Duodenal mucosa (tissue), 2 donors: ENCODE measurements around the gene SH3BP2.

Source experiments
- H3K27ac ChIP-seq: one replicate; pipeline ENCODE4 v1.7.0; 2013; ENCODE audit warnings: low read depth, low read length
- H3K27me3 ChIP-seq, 2 donors: one replicate each; pipeline ENCODE4 v1.7.0; 2013; ENCODE audit warnings: low read length in 2 of 2, control low read depth in 1 of 2; ENCODE audit not compliant: insufficient read depth in 2 of 2, control insufficient read depth in 1 of 2
- H3K36me3 ChIP-seq, 2 donors: one replicate each; pipeline ENCODE4 v1.7.0; 2013; ENCODE audit warnings: low read length in 2 of 2, control low read depth in 1 of 2; ENCODE audit not compliant: insufficient read depth in 2 of 2, control insufficient read depth in 1 of 2
- H3K4me1 ChIP-seq, 2 donors: one replicate each; pipeline ENCODE4 v1.7.0; 2013; ENCODE audit warnings: low read length in 2 of 2, control low read depth in 1 of 2; ENCODE audit not compliant: insufficient read depth in 2 of 2, control insufficient read depth in 1 of 2
- H3K4me3 ChIP-seq, 2 donors: one replicate each; pipeline ENCODE4 v1.7.0; 2013; ENCODE audit warnings: low read length in 2 of 2, low read depth in 1 of 2
- H3K9ac ChIP-seq, 2 donors: one replicate each; pipeline ENCODE4 v1.7.0; 2013; ENCODE audit warnings: low read length in 2 of 2, low read depth in 1 of 2
- H3K9me3 ChIP-seq, 2 donors: one replicate each; pipeline ENCODE4 v1.7.0; 2013; ENCODE audit warnings: low read length in 2 of 2, control low read depth in 1 of 2; ENCODE audit not compliant: control insufficient read depth in 1 of 2

The SH3BP2 gene

GRCh38 chr4:2859514-2859913 lies 66.6 kb downstream of the SH3BP2 start:
- peaks cover 64 to 74% of the 10 kb centered on the region in 2 donors for H3K4me1 ChIP-seq

DNA sequence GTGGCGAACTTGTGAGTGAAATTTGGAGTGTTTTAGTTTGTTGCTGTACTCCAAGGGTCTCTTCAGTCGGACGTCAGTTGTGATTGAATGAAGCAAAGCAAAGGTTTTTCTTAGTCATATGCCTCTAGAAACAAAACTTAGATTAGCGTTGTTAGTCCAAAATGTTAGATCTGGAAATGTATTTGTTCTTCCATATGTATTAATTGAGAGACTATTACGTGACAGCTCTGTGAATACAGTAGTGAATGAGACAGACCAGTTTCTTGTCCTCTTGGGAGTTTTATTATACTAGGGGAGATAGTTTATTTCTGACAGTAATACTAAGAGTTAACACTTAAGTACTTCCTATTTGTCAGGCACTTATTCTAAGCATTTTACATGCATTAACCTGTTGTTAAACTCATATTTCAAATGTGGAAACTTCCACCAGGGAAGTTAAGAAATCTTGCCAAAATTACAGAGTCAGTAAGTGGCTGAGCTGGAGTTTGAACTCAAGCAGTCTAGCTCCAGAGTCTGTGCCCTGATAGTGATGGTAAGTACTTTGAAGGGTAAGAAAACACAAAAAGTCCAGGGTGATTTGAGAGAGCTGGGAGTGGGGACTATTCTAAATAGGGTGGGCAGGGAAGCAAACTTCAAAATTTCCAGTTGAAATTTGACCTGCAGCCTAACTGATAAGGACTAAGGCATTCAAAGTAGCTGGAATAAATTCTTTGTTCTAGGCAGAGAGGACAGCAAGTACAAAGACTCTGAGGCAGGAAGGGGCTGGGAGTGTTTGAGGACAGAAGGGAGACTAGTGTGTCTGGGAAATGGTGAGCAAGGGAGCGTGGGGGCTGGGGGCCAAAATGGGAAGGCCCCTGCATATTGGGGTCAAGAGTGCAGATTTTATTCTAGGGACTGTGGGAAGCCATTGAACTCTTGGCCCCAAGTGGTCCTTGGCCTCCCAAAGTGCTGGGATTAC lies 67.8 kb downstream of the SH3BP2 start:
- Histone ChIP-seq H3K4me3 (no peak overlapping the region), H3K4me1 (peaks cover 69 to 71% of the 10 kb centered on the region in 2 donors)

More at GRCh38 chr4:2859514-2859913, 66.6 kb downstream of the SH3BP2 start:
- Histone ChIP-seq H3K9ac (no peak overlapping the region), H3K27ac (no peak overlapping the region), H3K9me3 (no peaks in the 10 kb centered on the region), H3K36me3 (peaks cover 0 to 7% of the 10 kb centered on the region in 2 donors), H3K27me3 (no peaks in the 10 kb centered on the region), H3K4me3 (no peak overlapping the region)

DNA sequence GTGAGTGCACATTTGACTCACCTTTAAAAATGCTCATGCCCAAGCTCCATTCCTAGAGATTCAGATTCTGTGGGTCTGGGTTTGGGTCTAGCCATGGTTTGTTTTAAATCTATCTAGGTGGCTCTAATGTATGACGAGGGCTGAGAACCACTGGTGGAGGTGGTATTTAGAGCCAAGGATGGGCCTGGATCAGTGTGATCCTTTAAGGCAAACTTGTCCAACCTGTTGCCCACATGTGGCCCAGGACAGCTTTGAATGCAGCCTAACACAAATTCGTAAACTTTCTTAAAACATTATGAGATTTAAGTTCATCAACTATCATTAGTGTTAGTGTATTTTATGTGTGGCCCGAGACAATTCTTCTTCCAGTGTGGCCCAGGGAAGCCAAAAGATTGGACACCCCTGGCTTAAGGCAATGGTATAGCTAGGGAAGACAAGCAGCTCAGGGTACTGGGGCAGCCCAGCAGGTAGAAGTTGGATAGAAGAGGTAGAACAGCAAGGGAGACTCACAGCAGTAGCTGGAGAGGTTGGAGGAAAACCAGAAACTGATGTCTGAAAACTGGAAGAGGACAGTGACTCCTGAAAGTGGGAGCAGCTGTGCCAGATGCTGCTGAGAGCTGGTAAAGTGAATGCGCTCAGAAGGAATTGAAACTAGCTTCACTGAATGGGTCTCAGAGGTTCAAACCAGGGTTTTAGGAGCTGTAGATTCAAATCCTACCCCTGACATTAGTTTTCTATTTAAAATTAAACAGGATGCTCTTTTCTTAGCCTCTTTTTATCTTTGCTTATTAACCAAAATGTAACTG lies 68.9 kb downstream of the SH3BP2 start:
- no peaks in the 10 kb centered on the region for H3K36me3 ChIP-seq
- H3K4me3 ChIP-seq: no peak overlapping the region
- H3K9me3 ChIP-seq: no peaks in the 10 kb centered on the region
- H3K27ac ChIP-seq: no peak overlapping the region
- H3K4me1 ChIP-seq: peaks cover 72 to 73% of the 10 kb centered on the region in 2 donors
- H3K9ac ChIP-seq: no peak overlapping the region
- no peaks in the 10 kb centered on the region for H3K27me3 ChIP-seq

More for the DNA sequence above, 67.8 kb downstream of the SH3BP2 start:
- Histone ChIP-seq H3K27ac (no peak overlapping the region), H3K36me3 (no peaks in the 10 kb centered on the region), H3K9me3 (no peaks in the 10 kb centered on the region), H3K27me3 (no peaks in the 10 kb centered on the region), H3K9ac (no peak overlapping the region)

GRCh38 chr4:2862528-2862927 lies 69.6 kb downstream of the SH3BP2 start:
- H3K36me3 ChIP-seq: no peaks in the 10 kb centered on the region
- peaks cover 75 to 76% of the 10 kb centered on the region in 2 donors for H3K4me1 ChIP-seq
- no peaks in the 10 kb centered on the region for H3K27me3 ChIP-seq
- H3K4me3 ChIP-seq: no peak overlapping the region
- no peaks in the 10 kb centered on the region for H3K9me3 ChIP-seq
- H3K9ac ChIP-seq: no peak overlapping the region
- H3K27ac ChIP-seq: no peak overlapping the region

DNA sequence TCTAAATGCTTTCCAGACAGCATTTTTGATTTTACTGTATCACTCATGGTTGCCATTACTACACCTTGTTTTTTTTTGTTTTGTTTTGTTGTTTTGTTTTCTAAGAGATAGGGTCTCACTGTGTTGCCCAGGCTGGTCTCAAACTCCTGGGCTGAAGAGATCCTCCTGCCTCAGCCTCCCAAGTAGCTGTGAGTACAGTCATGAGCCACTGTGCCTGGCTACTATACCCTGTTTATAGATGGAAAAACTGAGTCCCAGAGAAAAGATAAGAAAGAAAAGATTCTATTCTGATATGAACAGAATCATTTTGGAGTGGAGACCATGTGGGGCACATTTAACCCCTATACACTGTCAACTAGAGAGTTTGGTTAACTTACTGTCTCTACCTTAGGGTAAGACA lies 70.8 kb downstream of the SH3BP2 start:
- Histone ChIP-seq H3K36me3 (no peaks in the 10 kb centered on the region), H3K27me3 (no peaks in the 10 kb centered on the region), H3K4me1 (peaks cover 75 to 76% of the 10 kb centered on the region in 2 donors), H3K4me3 (no peak overlapping the region), H3K27ac (no peak overlapping the region), H3K9ac (no peak overlapping the region), H3K9me3 (no peaks in the 10 kb centered on the region)

DNA sequence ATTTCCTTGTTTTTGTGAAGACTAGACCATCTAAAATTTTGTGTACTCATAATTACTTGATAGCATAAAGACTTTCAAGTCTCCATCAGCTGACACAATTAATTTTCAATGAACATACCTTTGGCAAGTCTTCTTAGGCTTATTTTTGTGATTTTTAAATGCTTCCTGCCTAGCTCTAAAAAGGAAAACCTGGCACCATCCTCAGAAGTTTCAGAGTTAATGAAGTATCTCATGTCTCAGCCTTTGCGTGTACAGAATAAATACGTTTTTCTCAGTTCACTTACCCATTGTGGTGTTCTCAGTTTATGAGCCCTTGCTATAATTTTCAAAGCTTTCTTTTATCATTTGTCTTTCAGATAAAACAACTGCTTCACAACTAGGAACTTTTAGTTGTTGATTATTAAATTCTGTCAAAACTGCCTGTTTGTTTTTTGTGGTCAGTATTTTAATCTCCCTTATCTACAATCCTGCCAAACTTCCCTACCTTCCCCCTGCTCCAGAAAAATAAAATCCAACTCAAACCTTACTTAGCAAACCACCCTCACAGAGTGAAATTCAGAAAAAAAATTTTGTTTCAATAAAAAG lies 72.4 kb downstream of the SH3BP2 start:
- H3K36me3 ChIP-seq: no peaks in the 10 kb centered on the region
- H3K27me3 ChIP-seq: no peaks in the 10 kb centered on the region
- H3K27ac ChIP-seq: no peak overlapping the region
- no peak overlapping the region for H3K9ac ChIP-seq
- H3K4me1 ChIP-seq: peaks cover 76 to 79% of the 10 kb centered on the region in 2 donors
- H3K9me3 ChIP-seq: no peaks in the 10 kb centered on the region
- H3K4me3 ChIP-seq: no peak overlapping the region

DNA sequence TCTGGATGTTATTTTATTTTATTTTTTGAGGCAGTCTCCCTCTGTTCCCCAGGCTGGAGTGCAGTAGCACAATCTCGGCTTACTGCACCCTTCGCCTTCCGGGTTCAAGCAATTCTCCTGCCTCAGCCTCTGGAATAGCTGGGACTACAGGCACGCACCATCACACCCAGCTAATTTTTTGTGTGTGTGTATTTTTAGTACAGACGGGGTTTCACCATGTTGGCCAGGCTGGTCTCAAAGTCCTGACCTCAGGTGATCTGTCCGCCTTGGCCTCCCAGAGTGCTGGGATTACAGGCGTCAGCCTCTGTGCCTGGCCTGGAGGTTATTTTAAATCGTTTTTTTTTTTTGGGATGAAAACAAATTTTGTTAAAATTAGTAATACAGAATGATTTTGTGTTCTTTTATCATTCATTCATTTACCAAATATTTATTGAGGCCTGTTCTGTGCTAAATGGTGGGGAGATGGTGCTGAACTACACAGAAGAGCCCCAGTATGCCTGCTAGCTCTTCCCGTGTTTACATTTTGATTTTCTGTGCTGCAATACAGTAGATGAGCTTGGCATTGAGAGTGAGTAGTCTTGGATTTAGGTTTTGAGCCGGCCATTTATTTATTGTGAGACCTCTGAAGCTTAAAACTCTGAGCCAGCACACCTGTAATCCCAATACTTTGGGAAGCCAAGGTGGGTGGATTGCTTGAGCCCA lies 73.4 kb downstream of the SH3BP2 start:
- no peak overlapping the region for H3K4me3 ChIP-seq
- no peaks in the 10 kb centered on the region for H3K27me3 ChIP-seq
- no peak overlapping the region for H3K27ac ChIP-seq
- H3K9ac ChIP-seq: no peak overlapping the region
- H3K4me1 ChIP-seq: peaks cover 71 to 73% of the 10 kb centered on the region in 2 donors
- H3K9me3 ChIP-seq: no peaks in the 10 kb centered on the region
- H3K36me3 ChIP-seq: no peaks in the 10 kb centered on the region

- H3K36me3 ChIP-seq: no peaks in the 10 kb centered on the region
- no peak overlapping the region for H3K27ac ChIP-seq
- peaks cover 69 to 73% of the 10 kb centered on the region in 2 donors for H3K4me1 ChIP-seq
- H3K27me3 ChIP-seq: no peaks in the 10 kb centered on the region
- H3K9me3 ChIP-seq: no peaks in the 10 kb centered on the region
- H3K9ac ChIP-seq: no peak overlapping the region
- no peak overlapping the region for H3K4me3 ChIP-seq
Measured at GRCh38 chr4:2866891-2867290, 74.0 kb downstream of the SH3BP2 start.

DNA sequence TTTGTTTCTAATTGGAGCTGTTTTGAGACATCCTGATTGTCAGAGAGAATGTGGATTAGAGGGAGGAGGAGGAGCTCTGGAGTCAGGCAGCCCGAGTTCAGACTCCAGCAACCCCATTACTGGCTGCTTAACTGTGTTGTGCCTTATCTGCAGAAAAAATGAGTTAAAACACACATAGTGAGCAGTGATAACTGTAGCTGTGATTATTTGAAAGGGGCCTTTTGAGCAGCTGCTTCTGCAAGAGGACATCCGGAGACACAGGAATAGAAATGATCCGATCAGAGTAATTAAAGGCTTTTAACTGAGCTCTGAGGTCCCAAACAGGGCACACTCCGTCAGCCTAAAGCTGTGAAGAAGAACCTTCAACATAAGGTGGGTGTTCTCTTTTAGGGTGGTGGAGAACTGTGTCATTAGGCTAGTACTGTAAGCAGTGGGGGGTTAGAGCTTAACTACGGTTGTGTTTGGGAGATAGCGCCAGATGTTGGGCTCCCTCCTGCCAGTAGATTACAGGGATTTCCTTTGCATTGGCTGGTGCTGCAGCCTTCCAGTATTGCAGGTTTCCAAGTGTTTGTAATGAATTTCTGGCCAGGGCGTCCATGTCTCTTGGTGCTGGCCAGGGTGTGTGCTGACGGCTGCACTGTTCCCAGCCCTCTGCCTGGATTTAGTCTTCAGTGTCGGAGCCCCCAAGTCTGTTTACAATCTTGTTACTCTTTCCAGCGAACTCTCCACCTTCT lies 75.0 kb downstream of the SH3BP2 start:
- H3K4me1 ChIP-seq: peaks cover 59 to 70% of the 10 kb centered on the region in 2 donors
- no peaks in the 10 kb centered on the region for H3K36me3 ChIP-seq
- H3K4me3 ChIP-seq: peak overlapping the region; percentile 4 to 50
- H3K9me3 ChIP-seq: no peaks in the 10 kb centered on the region
- H3K9ac ChIP-seq: peak overlapping the region; percentile 7 to 25
- no peaks in the 10 kb centered on the region for H3K27me3 ChIP-seq
- H3K27ac ChIP-seq: no peak overlapping the region
